NT2/D1 (cell line): ENCODE measurements around the gene FBLN7.

Experiments
- DNase-seq: peaks from one replicate; pipeline ENCODE4 v3.0.0-alpha.2; 2011; ENCODE audit warnings: low read depth, low spot score
- H3K27me3 ChIP-seq: 2 replicates; pipeline ENCODE4 v1.6.0; 2011; ENCODE audit warnings: mild to moderate bottlenecking; ENCODE audit not compliant: insufficient read length, insufficient read depth
- H3K36me3 ChIP-seq: 2 replicates; pipeline ENCODE4 v1.6.1; 2011; ENCODE audit warnings: mild to moderate bottlenecking, low read length, mixed read lengths; ENCODE audit not compliant: insufficient read depth, insufficient read length
- H3K4me1 ChIP-seq: 2 replicates; pipeline ENCODE4 v1.5.1; 2011; ENCODE audit not compliant: insufficient read depth, insufficient read length
- H3K4me3 ChIP-seq: 2 replicates; pipeline ENCODE4 v1.5.1; 2011; ENCODE audit warnings: low read depth; ENCODE audit not compliant: insufficient read length
- H3K9ac ChIP-seq: 2 replicates; pipeline ENCODE4 v1.6.0; 2011; ENCODE audit warnings: low read depth; ENCODE audit not compliant: insufficient read length
- H3K9me3 ChIP-seq: 2 replicates; pipeline ENCODE4 v1.5.1; 2011; ENCODE audit warnings: mild to moderate bottlenecking, low read length; ENCODE audit not compliant: insufficient read depth
- SUZ12 ChIP-seq: IDR thresholded peaks from 2 replicates; pipeline ENCODE4 v1.6.1; 2011; ENCODE audit not compliant: insufficient read length, insufficient read depth; ENCODE audit errors: extremely low read depth
- YY1 ChIP-seq: IDR thresholded peaks from 2 replicates; pipeline ENCODE4 v1.6.1; 2011; ENCODE audit not compliant: insufficient read length, insufficient read depth
- ZNF274 ChIP-seq: IDR thresholded peaks from 2 replicates; pipeline ENCODE4 v1.6.1; 2011; ENCODE audit warnings: mild to moderate bottlenecking, low read depth, low read length

Gene FBLN7

DNA sequence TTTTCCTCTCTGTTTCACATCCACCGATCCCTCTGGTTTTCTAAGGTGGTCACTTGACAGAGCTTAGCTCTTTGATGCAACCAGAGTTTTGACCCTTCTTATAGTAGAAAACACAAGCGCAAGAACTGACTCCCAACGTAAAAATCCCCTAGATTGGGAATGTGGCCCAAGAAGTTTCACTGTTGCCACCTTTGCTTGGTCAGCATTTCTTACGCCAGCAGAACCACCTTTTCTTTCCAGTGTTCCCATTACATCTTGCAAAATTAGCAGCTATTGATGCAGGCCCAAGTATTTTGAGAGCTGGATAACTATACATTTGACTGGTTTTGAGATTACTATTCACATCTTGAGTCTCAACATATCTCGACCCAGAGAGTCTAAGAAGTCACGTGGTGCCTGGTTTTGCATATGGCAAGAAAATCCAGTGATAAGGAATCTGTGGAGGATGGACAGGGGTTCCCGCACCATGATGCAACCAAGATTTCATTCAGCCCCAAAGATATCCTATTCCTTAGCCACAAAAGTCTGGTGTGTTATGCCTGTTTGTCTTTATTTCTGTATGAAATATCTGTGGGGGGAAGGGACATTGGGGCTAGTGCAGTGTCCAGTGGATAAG lies 37.9 kb downstream of the FBLN7 start:
- no peaks in the 10 kb centered on the region for H3K36me3 ChIP-seq
- H3K27me3 ChIP-seq = no peaks in the 10 kb centered on the region
- no peak for DNase-seq
- TF ChIP-seq SUZ12 (no peak), ZNF274 (no peak), YY1 (no peak)
- no peaks in the 10 kb centered on the region for H3K4me1 ChIP-seq
- no peaks in the 10 kb centered on the region for H3K9me3 ChIP-seq
- no peak overlapping the region for H3K4me3 ChIP-seq
- H3K9ac ChIP-seq = no peak overlapping the region

DNA sequence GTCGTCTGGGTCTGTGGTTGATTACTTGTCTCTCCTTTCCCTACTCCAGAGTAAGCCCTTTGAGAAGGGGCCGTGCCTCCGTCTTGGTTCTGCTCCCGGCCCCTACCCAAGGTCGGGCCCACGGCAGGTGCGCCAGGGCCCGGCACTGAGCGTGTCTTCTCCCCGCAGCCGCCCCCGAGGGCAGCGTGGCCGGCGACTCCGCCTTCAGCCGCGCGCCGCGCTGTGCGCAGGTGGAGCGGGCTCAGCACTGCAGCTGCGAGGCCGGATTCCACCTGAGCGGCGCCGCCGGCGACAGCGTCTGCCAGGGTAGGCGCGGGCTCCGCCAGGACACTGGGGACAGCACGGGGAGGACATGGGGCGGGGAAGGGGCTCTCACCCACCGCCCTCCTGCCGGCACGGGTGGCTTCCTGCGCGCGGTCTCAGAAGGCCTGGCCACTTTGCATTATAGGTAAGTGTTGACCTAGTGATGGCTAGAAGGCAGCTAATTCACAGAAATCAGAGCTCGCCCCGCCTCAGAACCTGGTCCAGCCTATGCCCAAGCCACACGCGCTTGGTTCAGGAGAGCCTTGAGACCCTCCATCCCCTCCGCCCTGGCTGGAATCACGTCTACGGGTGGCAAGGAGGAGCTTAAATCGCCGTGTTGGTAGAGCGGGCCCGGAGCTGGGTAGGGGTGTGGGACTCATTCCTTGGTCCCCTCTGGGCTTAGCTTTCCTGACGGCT lies 43.5 kb downstream of the FBLN7 start:
- H3K4me1 ChIP-seq = no peaks in the 10 kb centered on the region
- H3K36me3 ChIP-seq = no peaks in the 10 kb centered on the region
- TF ChIP-seq YY1 (no peak), ZNF274 (no peak), SUZ12 (no peak)
- no peak overlapping the region for H3K9ac ChIP-seq
- H3K9me3 ChIP-seq = peaks cover under 1% of the 10 kb centered on the region; the same call in 1 of the 2 replicates
- no peak for DNase-seq
- H3K4me3 ChIP-seq = no peak overlapping the region
- H3K27me3 ChIP-seq = no peaks in the 10 kb centered on the region

- Histone ChIP-seq H3K36me3 (no peaks in the 10 kb centered on the region), H3K27me3 (no peaks in the 10 kb centered on the region), H3K9me3 (peaks cover 10% of the 10 kb centered on the region; the same call in 1 of the 2 replicates), H3K4me1 (no peaks in the 10 kb centered on the region), H3K9ac (no peak overlapping the region), H3K4me3 (no peak overlapping the region)
- DNase-seq = no peak
- TF ChIP-seq ZNF274 (no peak), YY1 (no peak), SUZ12 (no peak)
These were observed 44.4 kb downstream of the FBLN7 start for GRCh38 chr2:112182581-112183034.

GRCh38 chr2:112183327-112184025 lies 45.3 kb downstream of the FBLN7 start:
- Histone ChIP-seq H3K4me3 (no peak overlapping the region), H3K9ac (no peak overlapping the region), H3K4me1 (no peaks in the 10 kb centered on the region), H3K36me3 (no peaks in the 10 kb centered on the region), H3K9me3 (peaks cover 11% of the 10 kb centered on the region; the same call in 1 of the 2 replicates), H3K27me3 (no peaks in the 10 kb centered on the region)
- TF ChIP-seq SUZ12 (no peak), YY1 (no peak), ZNF274 (no peak)
- no peak for DNase-seq

- no peak overlapping the region for H3K9ac ChIP-seq
These were observed 45.9 kb downstream of the FBLN7 start for GRCh38 chr2:112184121-112184520.

GRCh38 chr2:112185131-112185530 lies 46.9 kb downstream of the FBLN7 start:
- TF ChIP-seq SUZ12 = no peak
- TF ChIP-seq YY1 = no peak
- no peak for TF ChIP-seq ZNF274
- Histone ChIP-seq H3K4me1 (no peaks in the 10 kb centered on the region), H3K4me3 (no peak overlapping the region), H3K9ac (no peak overlapping the region), H3K27me3 (no peaks in the 10 kb centered on the region), H3K9me3 (peaks cover 11% of the 10 kb centered on the region; the same call in 1 of the 2 replicates), H3K36me3 (no peaks in the 10 kb centered on the region)
- DNase-seq = no peak

More at GRCh38 chr2:112184121-112184520, 45.9 kb downstream of the FBLN7 start:
- H3K36me3 ChIP-seq = no peaks in the 10 kb centered on the region
- no peak for DNase-seq
- TF ChIP-seq ZNF274 (no peak), YY1 (no peak), SUZ12 (no peak)
- no peaks in the 10 kb centered on the region for H3K27me3 ChIP-seq
- peaks cover 11% of the 10 kb centered on the region; the same call in 1 of the 2 replicates for H3K9me3 ChIP-seq
- H3K4me1 ChIP-seq = no peaks in the 10 kb centered on the region
- H3K4me3 ChIP-seq = no peak overlapping the region

DNA sequence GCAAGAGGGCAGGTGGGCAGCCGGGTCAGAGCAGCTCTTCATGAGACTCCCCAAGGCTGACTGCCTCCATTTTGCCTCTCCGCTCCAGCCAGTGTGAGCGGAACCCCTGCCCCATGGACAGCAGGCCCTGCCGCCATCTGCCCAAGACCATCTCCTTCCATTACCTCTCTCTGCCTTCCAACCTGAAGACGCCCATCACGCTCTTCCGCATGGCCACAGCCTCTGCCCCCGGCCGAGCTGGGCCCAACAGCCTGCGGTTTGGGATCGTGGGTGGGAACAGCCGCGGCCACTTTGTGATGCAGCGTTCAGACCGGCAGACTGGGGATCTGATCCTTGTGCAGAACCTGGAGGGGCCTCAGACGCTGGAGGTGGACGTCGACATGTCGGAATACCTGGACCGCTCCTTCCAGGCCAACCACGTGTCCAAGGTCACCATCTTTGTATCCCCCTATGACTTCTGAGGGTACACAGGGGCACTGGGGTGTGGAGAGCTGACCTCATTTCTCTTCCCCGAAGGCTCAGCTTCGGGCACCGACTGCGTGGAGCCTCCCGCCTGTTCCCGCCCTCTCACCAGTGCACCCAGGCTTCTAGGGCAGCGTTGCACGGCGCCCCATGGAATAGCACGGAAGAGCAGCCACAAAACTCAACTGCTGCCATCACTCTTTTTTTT lies 49.0 kb downstream of the FBLN7 start:
- no peaks in the 10 kb centered on the region for H3K36me3 ChIP-seq
- H3K9me3 ChIP-seq = peaks cover 11% of the 10 kb centered on the region; the same call in 1 of the 2 replicates
- H3K4me1 ChIP-seq = no peaks in the 10 kb centered on the region
- H3K9ac ChIP-seq = no peak overlapping the region
- no peak overlapping the region for H3K4me3 ChIP-seq
- H3K27me3 ChIP-seq = no peaks in the 10 kb centered on the region
- TF ChIP-seq YY1 = no peak
- no peak for TF ChIP-seq ZNF274
- no peak for TF ChIP-seq SUZ12
- no peak for DNase-seq
